ENCODE measurements around the gene RAB10. TPM values are rescaled to one million over a fixed set of nuclear protein-coding genes. Genes with fewer than 3 reads are reported as not detected.
A peak's percentile ranks its signal among the peaks of the same experiment; 100 is the strongest.
"Not testable (repeated sequence)": the region's sequence is repeated elsewhere in the genome, so short reads cannot be mapped to it uniquely, and the experiment has no call there.

The RAB10 gene
- total and polyA plus RNA-seq, 8 donors: 22.2 to 591 (median 71.7) TPM

DNA sequence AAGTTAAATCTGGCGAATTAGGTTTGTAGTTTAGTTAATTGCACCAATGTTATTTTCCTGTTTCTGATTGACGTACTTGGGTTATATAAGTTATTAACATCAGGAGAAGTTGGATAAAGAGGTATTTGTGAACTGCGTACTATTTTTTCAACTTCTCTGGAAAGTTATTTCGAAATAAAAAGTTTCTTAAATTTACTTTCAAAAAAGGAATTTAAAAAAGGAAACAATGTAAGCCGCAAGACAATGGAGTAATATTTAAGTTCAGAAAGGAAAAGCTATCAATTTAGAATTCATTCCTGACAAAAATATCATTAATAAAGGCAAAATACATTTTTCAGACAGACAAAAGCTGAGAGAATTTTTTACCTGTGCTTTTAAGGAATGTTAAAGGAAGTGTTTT lies 47.7 kb downstream of the RAB10 start:
- no peak for DNase-seq
- Histone ChIP-seq H3K36me3 (peaks cover 0 to 8% (median 4%) of the 10 kb centered on the region in 4 donors), H3K4me1 (peaks cover 0 to 40% (median 6%) of the 10 kb centered on the region in 4 donors), H3K27me3 (no peaks in the 10 kb centered on the region), H3K27ac (no peak overlapping the region), H3K4me3 (no peak overlapping the region), H3K9me3 (no peaks in the 10 kb centered on the region)
- 92 to 96% (median 94%) methylated on average over 5 of the region's 5 CpGs for WGBS, 5 donors
- TF ChIP-seq EP300 (IDR thresholded peaks at IDR 0.05) (no peak), POLR2A (IDR thresholded peaks at IDR 0.05) (no peak), POLR2AphosphoS5 (IDR thresholded peaks at IDR 0.05) (no peak)
- TF ChIP-seq, protein P1, sequence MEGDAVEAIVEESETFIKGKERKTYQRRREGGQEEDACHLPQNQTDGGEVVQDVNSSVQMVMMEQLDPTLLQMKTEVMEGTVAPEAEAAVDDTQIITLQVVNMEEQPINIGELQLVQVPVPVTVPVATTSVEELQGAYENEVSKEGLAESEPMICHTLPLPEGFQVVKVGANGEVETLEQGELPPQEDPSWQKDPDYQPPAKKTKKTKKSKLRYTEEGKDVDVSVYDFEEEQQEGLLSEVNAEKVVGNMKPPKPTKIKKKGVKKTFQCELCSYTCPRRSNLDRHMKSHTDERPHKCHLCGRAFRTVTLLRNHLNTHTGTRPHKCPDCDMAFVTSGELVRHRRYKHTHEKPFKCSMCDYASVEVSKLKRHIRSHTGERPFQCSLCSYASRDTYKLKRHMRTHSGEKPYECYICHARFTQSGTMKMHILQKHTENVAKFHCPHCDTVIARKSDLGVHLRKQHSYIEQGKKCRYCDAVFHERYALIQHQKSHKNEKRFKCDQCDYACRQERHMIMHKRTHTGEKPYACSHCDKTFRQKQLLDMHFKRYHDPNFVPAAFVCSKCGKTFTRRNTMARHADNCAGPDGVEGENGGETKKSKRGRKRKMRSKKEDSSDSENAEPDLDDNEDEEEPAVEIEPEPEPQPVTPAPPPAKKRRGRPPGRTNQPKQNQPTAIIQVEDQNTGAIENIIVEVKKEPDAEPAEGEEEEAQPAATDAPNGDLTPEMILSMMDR (IDR thresholded peaks at IDR 0.05): no peak
- intact Hi-C loops (cut with DNase I; ENCODE audit: low total_unique reads): no loop called here

DNA sequence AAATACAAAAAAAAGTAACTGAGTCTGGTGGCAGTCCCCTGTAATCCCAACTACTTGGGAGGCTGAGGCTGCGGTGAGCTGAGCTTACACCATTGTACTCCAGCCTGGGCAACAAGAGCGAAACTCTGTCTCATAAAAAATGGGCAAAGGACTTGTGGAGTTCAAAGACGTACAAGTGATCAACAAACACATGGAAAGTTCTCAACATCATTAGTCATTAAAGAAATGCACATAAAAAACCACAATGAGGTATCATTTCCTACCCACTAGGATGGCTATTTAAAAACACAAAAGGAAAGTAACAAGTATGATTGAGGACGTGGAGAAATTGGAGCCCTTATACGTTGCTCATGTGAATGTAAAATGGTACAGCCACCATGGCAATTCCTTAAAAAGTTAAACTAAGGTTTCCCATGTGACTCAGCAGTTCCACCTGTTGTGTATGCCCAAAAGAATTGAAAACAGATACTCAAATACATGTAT lies 52.3 kb downstream of the RAB10 start:
- Histone ChIP-seq H3K4me3 (no peak overlapping the region), H3K36me3 (peaks cover 0 to 17% (median 10%) of the 10 kb centered on the region in 4 donors), H3K4me1 (peaks cover 0 to 60% (median 13%) of the 10 kb centered on the region in 4 donors), H3K9me3 (no peaks in the 10 kb centered on the region), H3K27ac (peak overlapping the region in 1 of 5 donors; percentile 12), H3K27me3 (no peaks in the 10 kb centered on the region)
- intact Hi-C loops (cut with DNase I; ENCODE audit: low total_unique reads): no loop called here
- TF ChIP-seq EP300 (IDR thresholded peaks at IDR 0.05) (no peak), POLR2A (IDR thresholded peaks at IDR 0.05) (no peak), POLR2AphosphoS5 (IDR thresholded peaks at IDR 0.05) (no peak)
- TF ChIP-seq, protein P1 (IDR thresholded peaks at IDR 0.05): no peak
- 70 to 87% (median 84%) methylated on average over 5 of the region's 5 CpGs for WGBS, 5 donors
- DNase-seq: no peak

DNA sequence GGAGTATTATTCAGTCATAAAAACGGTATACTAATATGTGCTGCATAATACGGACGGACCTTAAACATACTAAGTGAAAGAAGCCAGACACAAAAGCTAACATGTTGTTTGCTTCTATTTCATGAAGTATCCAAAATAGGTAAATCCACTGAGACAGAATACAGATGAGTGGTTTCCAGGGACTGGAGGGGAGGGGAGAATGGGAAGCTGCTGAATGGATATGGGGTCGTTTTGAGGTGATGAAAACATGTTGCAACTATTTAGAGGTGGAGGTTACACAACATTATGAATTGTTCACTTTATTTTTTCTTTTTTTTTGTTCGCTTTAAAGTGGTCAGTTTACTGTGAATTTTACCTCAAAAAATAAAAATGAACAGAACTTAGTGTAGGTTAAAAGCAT lies 52.9 kb downstream of the RAB10 start:
- no peak for TF ChIP-seq POLR2A (IDR thresholded peaks at IDR 0.05)
- no peak for TF ChIP-seq POLR2AphosphoS5 (IDR thresholded peaks at IDR 0.05)
- no peak for TF ChIP-seq EP300 (IDR thresholded peaks at IDR 0.05)
- TF ChIP-seq, protein P1 (IDR thresholded peaks at IDR 0.05): no peak
- 83 to 87% (median 83%) methylated on average over 5 of the region's 5 CpGs for WGBS, 5 donors
- intact Hi-C loops (cut with DNase I; ENCODE audit: low total_unique reads): no loop called here

DNA sequence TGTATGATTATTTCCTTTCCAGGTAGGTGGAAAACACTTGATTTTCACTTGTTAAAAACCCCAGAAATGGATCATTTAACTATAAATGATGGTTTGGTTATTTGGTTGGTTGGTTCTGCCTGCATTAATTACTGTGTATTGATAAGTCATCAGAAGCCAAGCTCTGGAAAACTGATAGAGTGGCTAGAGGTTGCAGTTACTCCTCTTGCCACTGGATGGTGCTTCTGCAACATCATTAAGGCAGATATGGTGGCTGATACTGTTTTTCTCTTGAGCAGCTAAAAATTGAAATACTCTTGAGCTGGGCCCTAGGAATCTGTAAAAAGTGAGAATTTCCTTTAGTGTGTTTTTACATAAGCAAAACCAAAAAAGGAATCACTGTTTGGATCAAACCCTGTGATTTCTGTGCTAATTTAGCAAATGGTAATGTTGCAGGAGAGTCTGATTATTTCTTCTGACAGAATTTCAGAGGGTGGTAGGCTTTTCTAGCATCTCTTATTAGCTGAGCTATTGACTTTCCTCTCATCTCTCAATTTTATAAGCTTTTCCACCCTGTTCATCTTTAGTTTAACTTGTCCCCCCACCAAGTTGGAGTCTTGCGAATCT lies 54.3 kb downstream of the RAB10 start:
- no peak overlapping the region for H3K4me3 ChIP-seq
- H3K36me3 ChIP-seq: peaks cover 0 to 17% (median 10%) of the 10 kb centered on the region in 4 donors
- intact Hi-C loops (cut with DNase I; ENCODE audit: low total_unique reads): no loop called here
- H3K9me3 ChIP-seq: no peaks in the 10 kb centered on the region
- WGBS, 5 donors: 95 to 100% (median 100%) methylated on average over 1 of the region's 1 CpG
- no peak overlapping the region for H3K27ac ChIP-seq
- no peak for TF ChIP-seq POLR2AphosphoS5 (IDR thresholded peaks at IDR 0.05)
- TF ChIP-seq, protein P1 (IDR thresholded peaks at IDR 0.05): peak in 5 of 7 experiments; percentile 29 to 67 (median 53)
- no peaks in the 10 kb centered on the region for H3K27me3 ChIP-seq
- peaks cover 0 to 60% (median 16%) of the 10 kb centered on the region in 4 donors for H3K4me1 ChIP-seq
- DNase-seq: peak in 1 of 2 donors; percentile 49

More for the DNA sequence above, 52.9 kb downstream of the RAB10 start:
- no peaks in the 10 kb centered on the region for H3K9me3 ChIP-seq
- no peak for DNase-seq
- H3K4me1 ChIP-seq: peaks cover 0 to 60% (median 13%) of the 10 kb centered on the region in 4 donors
- no peak overlapping the region for H3K4me3 ChIP-seq
- peaks cover 0 to 17% (median 10%) of the 10 kb centered on the region in 4 donors for H3K36me3 ChIP-seq
- no peaks in the 10 kb centered on the region for H3K27me3 ChIP-seq
- H3K27ac ChIP-seq: no peak overlapping the region

DNA sequence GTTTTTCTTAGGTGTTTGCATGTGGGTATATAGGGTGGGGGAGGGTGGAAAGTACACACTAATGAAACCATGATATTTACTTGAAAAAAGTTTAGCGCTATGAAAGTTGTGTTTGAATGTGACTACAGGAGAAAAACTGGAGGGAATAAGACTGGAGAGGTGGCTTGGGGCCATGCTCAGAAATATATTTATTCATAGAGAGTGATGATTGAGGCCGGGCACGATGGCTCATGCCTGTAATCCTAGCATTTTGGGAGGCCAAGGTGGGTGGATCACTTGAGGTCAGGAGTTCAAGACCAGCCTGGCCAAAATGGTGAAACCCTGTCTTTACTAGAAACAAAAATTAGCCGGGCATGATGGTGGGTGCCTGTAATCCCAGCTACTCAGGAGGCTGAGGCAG lies 55.0 kb downstream of the RAB10 start:
- intact Hi-C loops (cut with DNase I; ENCODE audit: low total_unique reads); H3K9me3 ChIP-seq; H3K27ac ChIP-seq; H3K4me3 ChIP-seq; DNase-seq; H3K27me3 ChIP-seq: not testable (repeated sequence)
- WGBS, 5 donors: 80 to 93% (median 90%) methylated on average over 4 of the region's 4 CpGs
- Histone ChIP-seq H3K36me3 (peaks cover 0 to 23% (median 15%) of the 10 kb centered on the region in 4 donors), H3K4me1 (peaks cover 0 to 56% (median 16%) of the 10 kb centered on the region in 4 donors)

Measured in stomach (tissue), 9 donors.